A549 (cell line): ENCODE results near the gene ESRRG. TPM values are rescaled to one million over a fixed set of nuclear protein-coding genes. Genes with fewer than 3 reads are reported as not detected.

ENCODE experiments used
- ATAC-seq, 2 experiments: fragments of 200-7000 bp in 1 of 2; fragments of >200 bp in 1 of 2; cut with Nextera tagmentation in 1 of 2; cut with Tn5 transposase in 1 of 2; 3 replicates each; pipeline versions ENCODE4 v1.8.0 to v1.9.1; 2018 to 2020; ENCODE audit warnings: mild to moderate bottlenecking in 1 of 2, moderate library complexity in 1 of 2
- CTCF ChIA-PET: fragments of 300-600 bp; sonication (Branson Sonifier 250); formaldehyde crosslinking; extraction: SDS; loops from one replicate; lab custom pipeline; 2021; ENCODE audit warnings: antibody characterized with exemption, inconsistent platforms; lab: Yijun Ruan, JAX
- POLR2A ChIA-PET: fragments of 350-600 bp; formaldehyde crosslinking; extraction: SDS; loops from one replicate; lab custom pipeline; 2021; ENCODE audit warnings: antibody characterized with exemption, inconsistent platforms; lab: Yijun Ruan, JAX
- DNase-seq, 2 experiments: peaks; one replicate each; pipeline versions ENCODE4 v3.0.0 to v3.0.0-alpha.2; 2011 to 2016; ENCODE audit warnings: low read depth in 1 of 2, low spot score in 1 of 2
- FAIRE-seq: peaks from 2 replicates; lab custom pipeline; 2011; peaks lifted over from hg19 to GRCh38; lab: Jason Lieb, UNC
- H3K27ac ChIP-seq, 2 experiments: fragments of >200 bp; sonication (Bioruptor Twin); formaldehyde crosslinking; 3 replicates each; pipeline ENCODE4 v1.5.1; 2016 to 2017
- H3K4me1 ChIP-seq: fragments of >200 bp; sonication (Bioruptor Twin); formaldehyde crosslinking; 3 replicates; pipeline ENCODE4 v1.6.1; 2016
- H3K4me2 ChIP-seq: fragments of >200 bp; sonication (Bioruptor Twin); formaldehyde crosslinking; 3 replicates; pipeline ENCODE4 v1.6.1; 2016
- H3K4me3 ChIP-seq: fragments of >200 bp; sonication (Bioruptor Twin); formaldehyde crosslinking; 3 replicates; pipeline ENCODE4 v1.5.1; 2016
- H3K9me3 ChIP-seq: fragments of >200 bp; sonication (Bioruptor Twin); formaldehyde crosslinking; 3 replicates; pipeline ENCODE4 v1.6.1; 2016
- BHLHE40 ChIP-seq: IDR thresholded peaks from 2 replicates; pipeline ENCODE4 v1.6.1; 2012; ENCODE audit warnings: low read depth, low read length, inconsistent platforms
- CHD4 ChIP-seq: fragments of 200-600 bp; sonication (generic); IDR thresholded peaks from 2 replicates; pipeline ENCODE4 v1.6.1; 2016; ENCODE audit warnings: antibody characterized with exemption, mild to moderate bottlenecking, borderline replicate concordance
- EHMT2 ChIP-seq: fragments of 200-600 bp; sonication (generic); IDR thresholded peaks from 2 replicates; pipeline ENCODE4 v1.6.1; 2016; ENCODE audit warnings: antibody characterized with exemption, low read depth, mild to moderate bottlenecking, moderate library complexity
- ESRRA ChIP-seq: fragments of 150-350 bp; IDR thresholded peaks from 2 replicates; pipeline ENCODE4 v1.6.1; 2014; ENCODE audit warnings: mild to moderate bottlenecking, low read length, borderline replicate concordance
- FOSL2 ChIP-seq, 2 experiments: fragments of 450-650 bp in 1 of 2; fragments of >200 bp in 1 of 2; sonication (Bioruptor Twin) in 1 of 2; formaldehyde crosslinking; IDR thresholded peaks; 2 replicates each; pipeline versions ENCODE4 v1.5.0 to v1.6.1; 2016 to 2020; ENCODE audit warnings: mild to moderate bottlenecking in 1 of 2, moderate library complexity in 1 of 2
- GATA3 ChIP-seq: IDR thresholded peaks from 2 replicates; pipeline ENCODE4 v1.6.1; 2012; ENCODE audit warnings: borderline replicate concordance
- HOXA7 ChIP-seq: fragments of 250-450 bp; sonication (Bioruptor Pico); IDR thresholded peaks from 2 replicates; pipeline ENCODE4 v1.5.0; 2020; ENCODE audit warnings: mild to moderate bottlenecking, moderate library complexity
- HOXB13 ChIP-seq: fragments of 250-450 bp; sonication (Bioruptor Pico); IDR thresholded peaks from 2 replicates; pipeline ENCODE4 v1.5.0; 2020; ENCODE audit warnings: low read depth, mild to moderate bottlenecking, moderate library complexity
- HOXB5 ChIP-seq: fragments of 250-450 bp; sonication (Bioruptor Pico); IDR thresholded peaks from 2 replicates; pipeline ENCODE4 v1.5.0; 2020; ENCODE audit warnings: mild to moderate bottlenecking, moderate library complexity
- KDM5A ChIP-seq: fragments of 200-600 bp; sonication (generic); IDR thresholded peaks from 2 replicates; pipeline ENCODE4 v1.6.1; 2016; ENCODE audit warnings: antibody characterized with exemption, mild to moderate bottlenecking
- MYC ChIP-seq: IDR thresholded peaks from 2 replicates; pipeline ENCODE4 v1.6.1; 2012; ENCODE audit warnings: mild to moderate bottlenecking, inconsistent platforms, low read length, improper control_type of control experiment, borderline replicate concordance
- NR3C1 ChIP-seq: fragments of >200 bp; sonication (Bioruptor Twin); formaldehyde crosslinking; IDR thresholded peaks from 3 replicates; pipeline ENCODE4 v1.6.1; 2017
- POLR2AphosphoS2 ChIP-seq: conservative IDR thresholded peaks from 2 replicates; pipeline ENCODE4 v1.6.1; 2012; ENCODE audit warnings: low read length, improper control_type of control experiment, inconsistent platforms
- RAD21 ChIP-seq, 2 experiments: fragments of >200 bp in 1 of 2; sonication (Bioruptor Twin) in 1 of 2; formaldehyde crosslinking in 1 of 2; IDR thresholded peaks in 1 of 2; conservative IDR thresholded peaks in 1 of 2; 2 replicates in 1 of 2; 3 replicates in 1 of 2; pipeline ENCODE4 v1.6.1; 2012 to 2018; ENCODE audit warnings: inconsistent platforms in 1 of 2
- SREBF2 ChIP-seq: fragments of 450-650 bp; IDR thresholded peaks from 2 replicates; pipeline ENCODE4 v1.6.1; 2014; ENCODE audit warnings: mild to moderate bottlenecking, moderate library complexity
- TFCP2L1 ChIP-seq: fragments of 250-450 bp; sonication (Bioruptor Pico); IDR thresholded peaks from 2 replicates; pipeline ENCODE4 v1.5.0; 2021; ENCODE audit warnings: mild to moderate bottlenecking
- TP53 ChIP-seq: fragments of 250-450 bp; sonication (Bioruptor Pico); IDR thresholded peaks from 2 replicates; pipeline ENCODE4 v1.5.0; 2021; ENCODE audit warnings: mild to moderate bottlenecking, moderate library complexity
- ZC3H11A ChIP-seq: fragments of 450-650 bp; IDR thresholded peaks from 2 replicates; pipeline ENCODE4 v1.6.1; 2014; ENCODE audit warnings: antibody characterized with exemption, mild to moderate bottlenecking
- WGBS: methylation state at CpG from one replicate; pipeline ENCODE4 v1.1.6; 2017; ENCODE audit errors: missing lambda C conversion rate; 5-methylcytosine and 5-hydroxymethylcytosine counted together
- polyA plus RNA-seq, 4 experiments: library from polyadenylated mRNA; depleted of rRNA in 3 of 4; stranded (reverse); fragments of >200 nt; fragmentation: RNase III in 1 of 4; extraction: RNeasy Plus Mini Kit Qiagen cat#74134 plus additional on column Dnase treatment in 1 of 4; gene quantifications; 2 replicates in 3 of 4; 3 replicates in 1 of 4; pipeline ENCODE4 v1.2.3, GENCODE V29; 2011 to 2017
- TF ChIP-seq, protein P1 (sequence below): IDR thresholded peaks from 2 replicates; pipeline ENCODE4 v1.6.1; 2012
- TF ChIP-seq, protein P2 (sequence below): fragments of 150-350 bp; IDR thresholded peaks from 2 replicates; pipeline ENCODE4 v1.6.1; 2014; ENCODE audit warnings: low read depth, mild to moderate bottlenecking, low read length
- TF ChIP-seq, protein P3 (sequence below): IDR thresholded peaks from 2 replicates; pipeline ENCODE4 v1.6.1; 2012; ENCODE audit warnings: low read depth, borderline replicate concordance
- TF ChIP-seq, protein P4 (sequence below): fragments of >200 bp; sonication (Bioruptor Twin); formaldehyde crosslinking; IDR thresholded peaks from 3 replicates; pipeline ENCODE4 v1.6.1; 2016
- TF ChIP-seq, protein P5 (sequence below): fragments of 450-650 bp; IDR thresholded peaks from 2 replicates; pipeline ENCODE4 v1.6.1; 2014; ENCODE audit warnings: antibody characterized with exemption
- TF ChIP-seq, protein P6 (sequence below): fragments of >200 bp; sonication (Bioruptor Twin); formaldehyde crosslinking; IDR thresholded peaks from 2 replicates; pipeline ENCODE4 v1.6.1; 2016

Gene ESRRG
- polyA plus RNA-seq, 2 of the 4 experiments (the other 2 are of a cell fraction), result 0.09 TPM; not detected in 1

DNA sequence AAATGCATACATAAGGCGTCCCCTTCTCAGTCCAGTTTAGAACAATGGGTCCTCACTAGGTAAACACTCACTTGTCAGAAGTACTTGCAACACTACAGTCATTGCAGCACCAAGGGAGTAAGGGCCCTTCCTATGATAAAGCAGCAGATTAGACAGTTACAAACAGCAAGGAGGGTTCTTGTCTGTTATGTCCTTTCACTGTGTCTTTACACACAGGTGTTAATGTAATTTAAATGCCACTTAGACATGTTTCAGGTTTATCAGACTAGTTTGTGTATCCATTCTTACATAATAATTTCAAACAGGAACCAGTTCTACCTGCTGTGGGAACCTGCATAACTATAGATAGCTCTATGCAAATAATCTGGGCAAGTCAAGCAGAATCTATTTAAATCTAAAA lies 194.4 kb downstream of the ESRRG start:
- no peak overlapping the region for H3K4me2 ChIP-seq
- ATAC-seq (no peak), FAIRE-seq (no peak), DNase-seq (no peak)
- no peaks in the 10 kb centered on the region for H3K4me1 ChIP-seq
- WGBS, result 4% methylated on average over 1 of the region's 1 CpG
- ChIA-PET CTCF (no interaction called here), POLR2A (no interaction called here)
- H3K4me3 ChIP-seq, result no peak overlapping the region
- TF ChIP-seq TP53 (CRISPR knock-in tag) (no peak), KDM5A (no peak), BHLHE40 (no peak), NR3C1 (no peak), ZC3H11A (no peak), HOXB5 (CRISPR knock-in tag) (no peak), ESRRA (no peak), HOXA7 (CRISPR knock-in tag) (no peak), TFCP2L1 (CRISPR knock-in tag) (no peak), CHD4 (no peak)
- TF ChIP-seq, protein P1, sequence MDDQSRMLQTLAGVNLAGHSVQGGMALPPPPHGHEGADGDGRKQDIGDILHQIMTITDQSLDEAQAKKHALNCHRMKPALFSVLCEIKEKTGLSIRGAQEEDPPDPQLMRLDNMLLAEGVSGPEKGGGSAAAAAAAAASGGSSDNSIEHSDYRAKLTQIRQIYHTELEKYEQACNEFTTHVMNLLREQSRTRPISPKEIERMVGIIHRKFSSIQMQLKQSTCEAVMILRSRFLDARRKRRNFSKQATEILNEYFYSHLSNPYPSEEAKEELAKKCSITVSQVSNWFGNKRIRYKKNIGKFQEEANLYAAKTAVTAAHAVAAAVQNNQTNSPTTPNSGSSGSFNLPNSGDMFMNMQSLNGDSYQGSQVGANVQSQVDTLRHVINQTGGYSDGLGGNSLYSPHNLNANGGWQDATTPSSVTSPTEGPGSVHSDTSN, result no peak
- TF ChIP-seq, protein P2, sequence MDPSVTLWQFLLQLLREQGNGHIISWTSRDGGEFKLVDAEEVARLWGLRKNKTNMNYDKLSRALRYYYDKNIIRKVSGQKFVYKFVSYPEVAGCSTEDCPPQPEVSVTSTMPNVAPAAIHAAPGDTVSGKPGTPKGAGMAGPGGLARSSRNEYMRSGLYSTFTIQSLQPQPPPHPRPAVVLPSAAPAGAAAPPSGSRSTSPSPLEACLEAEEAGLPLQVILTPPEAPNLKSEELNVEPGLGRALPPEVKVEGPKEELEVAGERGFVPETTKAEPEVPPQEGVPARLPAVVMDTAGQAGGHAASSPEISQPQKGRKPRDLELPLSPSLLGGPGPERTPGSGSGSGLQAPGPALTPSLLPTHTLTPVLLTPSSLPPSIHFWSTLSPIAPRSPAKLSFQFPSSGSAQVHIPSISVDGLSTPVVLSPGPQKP, result no peak
- TF ChIP-seq, protein P3, sequence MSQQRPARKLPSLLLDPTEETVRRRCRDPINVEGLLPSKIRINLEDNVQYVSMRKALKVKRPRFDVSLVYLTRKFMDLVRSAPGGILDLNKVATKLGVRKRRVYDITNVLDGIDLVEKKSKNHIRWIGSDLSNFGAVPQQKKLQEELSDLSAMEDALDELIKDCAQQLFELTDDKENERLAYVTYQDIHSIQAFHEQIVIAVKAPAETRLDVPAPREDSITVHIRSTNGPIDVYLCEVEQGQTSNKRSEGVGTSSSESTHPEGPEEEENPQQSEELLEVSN, result no peak
- TF ChIP-seq, protein P4, sequence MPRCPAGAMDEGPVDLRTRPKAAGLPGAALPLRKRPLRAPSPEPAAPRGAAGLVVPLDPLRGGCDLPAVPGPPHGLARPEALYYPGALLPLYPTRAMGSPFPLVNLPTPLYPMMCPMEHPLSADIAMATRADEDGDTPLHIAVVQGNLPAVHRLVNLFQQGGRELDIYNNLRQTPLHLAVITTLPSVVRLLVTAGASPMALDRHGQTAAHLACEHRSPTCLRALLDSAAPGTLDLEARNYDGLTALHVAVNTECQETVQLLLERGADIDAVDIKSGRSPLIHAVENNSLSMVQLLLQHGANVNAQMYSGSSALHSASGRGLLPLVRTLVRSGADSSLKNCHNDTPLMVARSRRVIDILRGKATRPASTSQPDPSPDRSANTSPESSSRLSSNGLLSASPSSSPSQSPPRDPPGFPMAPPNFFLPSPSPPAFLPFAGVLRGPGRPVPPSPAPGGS, result no peak
- TF ChIP-seq, protein P5, sequence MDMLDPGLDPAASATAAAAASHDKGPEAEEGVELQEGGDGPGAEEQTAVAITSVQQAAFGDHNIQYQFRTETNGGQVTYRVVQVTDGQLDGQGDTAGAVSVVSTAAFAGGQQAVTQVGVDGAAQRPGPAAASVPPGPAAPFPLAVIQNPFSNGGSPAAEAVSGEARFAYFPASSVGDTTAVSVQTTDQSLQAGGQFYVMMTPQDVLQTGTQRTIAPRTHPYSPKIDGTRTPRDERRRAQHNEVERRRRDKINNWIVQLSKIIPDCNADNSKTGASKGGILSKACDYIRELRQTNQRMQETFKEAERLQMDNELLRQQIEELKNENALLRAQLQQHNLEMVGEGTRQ, result no peak
- H3K9me3 ChIP-seq, result no peaks in the 10 kb centered on the region
- H3K27ac ChIP-seq, result no peak overlapping the region

DNA sequence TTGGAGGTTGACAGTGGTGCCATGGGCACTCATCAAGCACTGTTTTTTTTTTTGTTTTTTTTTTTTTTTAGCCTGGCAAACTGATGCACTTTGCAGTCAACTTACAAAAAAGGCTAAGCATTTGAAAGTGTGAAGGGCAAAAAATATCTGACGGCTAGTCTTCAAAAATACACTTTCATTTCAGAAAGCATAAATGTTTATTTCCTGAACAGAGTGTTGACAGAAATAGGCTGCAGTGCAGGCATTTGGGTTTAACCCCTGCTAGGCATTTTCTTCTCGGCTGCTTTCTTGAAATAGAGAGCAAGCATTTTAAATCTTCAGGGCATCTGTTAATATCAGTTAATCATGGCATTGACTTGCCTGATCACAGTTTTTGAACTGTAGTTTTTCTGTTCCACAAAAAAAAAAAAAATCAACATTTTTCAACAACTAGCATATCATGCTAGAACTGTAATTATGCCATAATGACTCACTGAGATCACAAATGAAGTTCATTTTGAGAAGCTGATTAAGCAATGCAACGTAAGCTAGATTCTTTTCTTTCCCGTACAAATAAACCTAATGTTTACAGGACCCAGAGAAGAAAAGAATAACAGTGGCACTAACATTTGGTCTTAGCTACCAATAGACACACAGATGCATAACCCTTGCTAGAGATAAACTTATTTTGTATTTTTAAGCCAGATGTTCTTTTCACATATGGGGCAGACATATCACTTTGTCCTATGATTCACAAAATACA lies 199.6 kb downstream of the ESRRG start:
- ATAC-seq (no peak), FAIRE-seq (no peak), DNase-seq (no peak)
- POLR2A ChIA-PET, result no interaction called here
- 31% methylated on average over 4 of the region's 4 CpGs for WGBS
- CTCF ChIA-PET, result interaction anchor here (1.2 kb wide), 1 partner anchor 12 kb away, joined by 3 read pairs; no protein-coding TSS in a partner anchor
- Histone ChIP-seq H3K27ac (no peak overlapping the region), H3K4me1 (no peaks in the 10 kb centered on the region), H3K4me2 (no peak overlapping the region), H3K4me3 (no peak overlapping the region), H3K9me3 (no peaks in the 10 kb centered on the region)
- no peak for TF ChIP-seq HOXB13 (CRISPR knock-in tag)
- no peak for TF ChIP-seq SREBF2
- TF ChIP-seq, protein P6, sequence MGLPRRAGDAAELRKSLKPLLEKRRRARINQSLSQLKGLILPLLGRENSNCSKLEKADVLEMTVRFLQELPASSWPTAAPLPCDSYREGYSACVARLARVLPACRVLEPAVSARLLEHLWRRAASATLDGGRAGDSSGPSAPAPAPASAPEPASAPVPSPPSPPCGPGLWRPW, result no peak
- TF ChIP-seq EHMT2, result no peak
- TF ChIP-seq FOSL2 (IDR thresholded peaks at IDR 0.05), result no peak
- TF ChIP-seq FOSL2 (CRISPR knock-in tag; IDR thresholded peaks at IDR 0.05), result no peak
- no peak for TF ChIP-seq GATA3
- TF ChIP-seq RAD21 (conservative IDR thresholded peaks at IDR 0.05 in 1 of 2, IDR thresholded peaks at IDR 0.05 in 1 of 2), result no peak
- TF ChIP-seq HOXB5 (CRISPR knock-in tag), result no peak
- TF ChIP-seq MYC, result no peak
- TF ChIP-seq POLR2AphosphoS2, result no peak
